ENCODE measurements around the gene KNSTRN. TPM values are rescaled to one million over a fixed set of nuclear protein-coding genes. Genes with fewer than 3 reads are reported as not detected.

KNSTRN gene
- total and polyA plus RNA-seq, 2 donors (not counting 1 experiment from before 2014, with no cell fraction given) = 22.5 to 30.9 TPM

GRCh38 chr15:40346579-40347558 lies 35.7 kb upstream of the KNSTRN start:
- Histone ChIP-seq H3K4me1 (ENCODE audit: control insufficient read depth, extremely low read depth, insufficient read depth, low read length) (peaks cover 15% of the 10 kb centered on the region), H2AFZ (ENCODE audit: low read length) (no peak overlapping the region), H3K27ac (ENCODE audit: insufficient read depth, low read length) (no peak overlapping the region), H3K4me2 (ENCODE audit: extremely low read depth, insufficient read depth, low read length) (no peak overlapping the region), H4K20me1 (ENCODE audit: control insufficient read depth, extremely low read depth, insufficient read depth, low read length) (no peaks in the 10 kb centered on the region), H3K36me3 (ENCODE audit: control insufficient read depth, insufficient read depth, low read length) (no peaks in the 10 kb centered on the region), H3K4me3 (replicated peaks in 1 of 4; ENCODE audit: control extremely low read depth in 1 of 4, insufficient read depth in 1 of 4, low read depth in 3 of 4, low read length in 4 of 4) (no peak overlapping the region), H3K27me3 (ENCODE audit: control insufficient read depth, insufficient read depth, low read length) (peaks cover 5% of the 10 kb centered on the region), H3K79me2 (ENCODE audit: control insufficient read depth, insufficient read depth, low read length) (no peaks in the 10 kb centered on the region), H3K9me3 (ENCODE audit: control insufficient read depth, insufficient read depth, low read depth, low read length) (no peaks in the 10 kb centered on the region), H3K9ac (ENCODE audit: insufficient read depth, low read length) (no peak overlapping the region)
- TF ChIP-seq, protein P1, sequence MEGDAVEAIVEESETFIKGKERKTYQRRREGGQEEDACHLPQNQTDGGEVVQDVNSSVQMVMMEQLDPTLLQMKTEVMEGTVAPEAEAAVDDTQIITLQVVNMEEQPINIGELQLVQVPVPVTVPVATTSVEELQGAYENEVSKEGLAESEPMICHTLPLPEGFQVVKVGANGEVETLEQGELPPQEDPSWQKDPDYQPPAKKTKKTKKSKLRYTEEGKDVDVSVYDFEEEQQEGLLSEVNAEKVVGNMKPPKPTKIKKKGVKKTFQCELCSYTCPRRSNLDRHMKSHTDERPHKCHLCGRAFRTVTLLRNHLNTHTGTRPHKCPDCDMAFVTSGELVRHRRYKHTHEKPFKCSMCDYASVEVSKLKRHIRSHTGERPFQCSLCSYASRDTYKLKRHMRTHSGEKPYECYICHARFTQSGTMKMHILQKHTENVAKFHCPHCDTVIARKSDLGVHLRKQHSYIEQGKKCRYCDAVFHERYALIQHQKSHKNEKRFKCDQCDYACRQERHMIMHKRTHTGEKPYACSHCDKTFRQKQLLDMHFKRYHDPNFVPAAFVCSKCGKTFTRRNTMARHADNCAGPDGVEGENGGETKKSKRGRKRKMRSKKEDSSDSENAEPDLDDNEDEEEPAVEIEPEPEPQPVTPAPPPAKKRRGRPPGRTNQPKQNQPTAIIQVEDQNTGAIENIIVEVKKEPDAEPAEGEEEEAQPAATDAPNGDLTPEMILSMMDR (conservative IDR thresholded peaks at IDR 0.05 in 1 of 2, IDR thresholded peaks at IDR 0.05 in 1 of 2; ENCODE audit: low read depth in 1 of 2, low read length in 2 of 2) = no peak
- no peak for TF ChIP-seq EZH2 (IDR thresholded peaks at IDR 0.05; ENCODE audit: low read length, missing control alignments)
- DNase-seq (ENCODE audit: low read depth in 2 of 2) = no peak

- no peak overlapping the region for H3K4me2 ChIP-seq (ENCODE audit: extremely low read depth, insufficient read depth, low read length)
- no peaks in the 10 kb centered on the region for H3K79me2 ChIP-seq (ENCODE audit: control insufficient read depth, insufficient read depth, low read length)
- no peak for DNase-seq (ENCODE audit: low read depth in 2 of 2)
- no peak overlapping the region for H3K27ac ChIP-seq (ENCODE audit: insufficient read depth, low read length)
- H3K9me3 ChIP-seq (ENCODE audit: control insufficient read depth, insufficient read depth, low read depth, low read length) = no peaks in the 10 kb centered on the region
- no peak overlapping the region for H3K9ac ChIP-seq (ENCODE audit: insufficient read depth, low read length)
- H3K4me1 ChIP-seq (ENCODE audit: control insufficient read depth, extremely low read depth, insufficient read depth, low read length) = peaks cover 14% of the 10 kb centered on the region
- H3K4me3 ChIP-seq (replicated peaks in 1 of 4; ENCODE audit: control extremely low read depth in 1 of 4, insufficient read depth in 1 of 4, low read depth in 3 of 4, low read length in 4 of 4) = no peak overlapping the region
- peaks cover 5% of the 10 kb centered on the region for H3K27me3 ChIP-seq (ENCODE audit: control insufficient read depth, insufficient read depth, low read length)
- TF ChIP-seq EZH2 (IDR thresholded peaks at IDR 0.05; ENCODE audit: low read length, missing control alignments) = no peak
- TF ChIP-seq, protein P1 (conservative IDR thresholded peaks at IDR 0.05 in 1 of 2, IDR thresholded peaks at IDR 0.05 in 1 of 2; ENCODE audit: low read depth in 1 of 2, low read length in 2 of 2) = no peak
- H3K36me3 ChIP-seq (ENCODE audit: control insufficient read depth, insufficient read depth, low read length) = no peaks in the 10 kb centered on the region
- no peak overlapping the region for H2AFZ ChIP-seq (ENCODE audit: low read length)
- no peaks in the 10 kb centered on the region for H4K20me1 ChIP-seq (ENCODE audit: control insufficient read depth, extremely low read depth, insufficient read depth, low read length)
These were observed 34.7 kb upstream of the KNSTRN start for GRCh38 chr15:40347559-40348473.

GRCh38 chr15:40348474-40348870 lies 34.0 kb upstream of the KNSTRN start:
- TF ChIP-seq, protein P1 (conservative IDR thresholded peaks at IDR 0.05 in 1 of 2, IDR thresholded peaks at IDR 0.05 in 1 of 2; ENCODE audit: low read depth in 1 of 2, low read length in 2 of 2) = no peak
- TF ChIP-seq EZH2 (IDR thresholded peaks at IDR 0.05; ENCODE audit: low read length, missing control alignments) = no peak
- Histone ChIP-seq H3K4me3 (replicated peaks in 1 of 4; ENCODE audit: control extremely low read depth in 1 of 4, insufficient read depth in 1 of 4, low read depth in 3 of 4, low read length in 4 of 4) (no peak overlapping the region), H3K27ac (ENCODE audit: insufficient read depth, low read length) (no peak overlapping the region), H3K27me3 (ENCODE audit: control insufficient read depth, insufficient read depth, low read length) (peaks cover 10% of the 10 kb centered on the region), H3K9me3 (ENCODE audit: control insufficient read depth, insufficient read depth, low read depth, low read length) (no peaks in the 10 kb centered on the region), H3K4me2 (ENCODE audit: extremely low read depth, insufficient read depth, low read length) (no peak overlapping the region), H3K9ac (ENCODE audit: insufficient read depth, low read length) (no peak overlapping the region), H3K79me2 (ENCODE audit: control insufficient read depth, insufficient read depth, low read length) (no peaks in the 10 kb centered on the region), H4K20me1 (ENCODE audit: control insufficient read depth, extremely low read depth, insufficient read depth, low read length) (no peaks in the 10 kb centered on the region), H3K4me1 (ENCODE audit: control insufficient read depth, extremely low read depth, insufficient read depth, low read length) (peaks cover 9% of the 10 kb centered on the region), H3K36me3 (ENCODE audit: control insufficient read depth, insufficient read depth, low read length) (no peaks in the 10 kb centered on the region), H2AFZ (ENCODE audit: low read length) (no peak overlapping the region)
- no peak for DNase-seq (ENCODE audit: low read depth in 2 of 2)
